Measurements from ENCODE around the gene HEXIM2. TPM values are rescaled to one million over a fixed set of nuclear protein-coding genes. Genes with fewer than 3 reads are reported as not detected.
A peak's percentile ranks its signal among the peaks of the same experiment; 100 is the strongest.

Gene HEXIM2
- total RNA-seq, 1 experiment from 2014 or later: 13.5 TPM

- no peaks in the 10 kb centered on the region for H4K20me1 ChIP-seq (ENCODE audit: insufficient read depth)
- peak overlapping the region; percentile 97 for H3K27ac ChIP-seq (ENCODE audit: low read depth, low read length)
- 0 out of 4 replicates have a peak, but pooled peaks cover 0 to 3% of the 10 kb centered on the region in 2 experiments for H3K36me3 ChIP-seq (ENCODE audit: control insufficient read depth in 1 of 2, insufficient read depth in 2 of 2, low read length in 2 of 2)
- H3K79me2 ChIP-seq (ENCODE audit: insufficient read depth, low read length): peaks cover 61% of the 10 kb centered on the region
- ATAC-seq: peak; percentile 76
- H3K4me2 ChIP-seq (ENCODE audit: low read length): peak overlapping the region; percentile 94
- no peaks in the 10 kb centered on the region for H3K27me3 ChIP-seq (ENCODE audit: insufficient read depth, low read length)
- RAD21 ChIA-PET (ENCODE audit: low non-redundant PET in 1 of 2, low total read pairs in 2 of 2, uncharacterized antibody in 2 of 2, unreplicated experiment in 2 of 2): no interaction called here
- POLR2A ChIA-PET: interaction anchor here (1.5 to 1.6 kb wide), 2 partner anchors 11 to 24 kb away, joined by 3 to 4 read pairs; partner anchors contain the start of genes ACBD4 and HEXIM1
- BruUV-seq (replicated peaks): TSS peak; percentile 52
- peak overlapping the region; percentile 64 for H3K9ac ChIP-seq (ENCODE audit: low read length)
- H3K9me2 ChIP-seq (ENCODE audit: insufficient read depth): no peaks in the 10 kb centered on the region
- TF ChIP-seq ZFX (IDR thresholded peaks at IDR 0.05) (peak; percentile 60), REST (IDR thresholded peaks at IDR 0.05; ENCODE audit: low read depth) (no peak), ELF1 (IDR thresholded peaks at IDR 0.05; ENCODE audit: borderline replicate concordance, low read depth) (no peak), SP1 (IDR thresholded peaks at IDR 0.05; ENCODE audit: low read depth) (peak; percentile 88), TCF7L2 (IDR thresholded peaks at IDR 0.05; ENCODE audit: borderline replicate concordance, extremely low read depth, insufficient read depth, insufficient read length) (no peak), FOSL1 (IDR thresholded peaks at IDR 0.05; ENCODE audit: low read depth) (peak; percentile 97), JUND (IDR thresholded peaks at IDR 0.05) (peak; percentile 95), CEBPB (IDR thresholded peaks at IDR 0.05; ENCODE audit: low read depth) (no peak), YY1 (IDR thresholded peaks at IDR 0.05; ENCODE audit: extremely low read depth, insufficient replicate concordance, low read depth, low read length) (peak; percentile 39), MAX (IDR thresholded peaks at IDR 0.05) (peak; percentile 50; the same call in 1 of the 2 replicates), CTCF (IDR thresholded peaks at IDR 0.05 in 2 of 3, conservative IDR thresholded peaks at IDR 0.05 in 1 of 3; ENCODE audit: borderline replicate concordance in 1 of 3, insufficient read depth in 1 of 3, low read depth in 2 of 3, low read length in 2 of 3) (no peak), EZH2phosphoT487 (IDR thresholded peaks at IDR 0.05; ENCODE audit: borderline replicate concordance) (no peak), CBX3 (IDR thresholded peaks at IDR 0.05; ENCODE audit: low read depth) (no peak), ZBTB33 (IDR thresholded peaks at IDR 0.05; ENCODE audit: extremely low read depth, insufficient replicate concordance, low read length) (peak; percentile 62), POLR2A (IDR thresholded peaks at IDR 0.05; ENCODE audit: borderline replicate concordance, extremely low read depth, insufficient read depth, insufficient read length) (no peak), EGR1 (IDR thresholded peaks at IDR 0.05; ENCODE audit: low read depth) (no peak), SIN3A (IDR thresholded peaks at IDR 0.05; ENCODE audit: low read depth) (no peak), POLR2AphosphoS5 (IDR thresholded peaks at IDR 0.05; ENCODE audit: low read depth, low read length) (peak; percentile 78)
- intact Hi-C loops (cut with micrococcal nuclease): no loop called here
- H3K9me3 ChIP-seq (ENCODE audit: control insufficient read depth in 1 of 2, insufficient read depth in 1 of 2, low read depth in 1 of 2, low read length in 2 of 2): no peaks in the 10 kb centered on the region
- H3K4me3 ChIP-seq (replicated peaks in 1 of 2; ENCODE audit: low read depth in 1 of 2, low read length in 2 of 2): peak overlapping the region; percentile 32 to 57
- DNase-seq (ENCODE audit: low read depth, low spot score): peak; percentile 69
- H3K4me1 ChIP-seq (ENCODE audit: control insufficient read depth in 1 of 2, insufficient read depth in 2 of 2, low read length in 2 of 2): peaks cover 68 to 74% of the 10 kb centered on the region in 2 experiments
- CTCF ChIA-PET: interaction anchor here (1.0 to 3.3 kb wide), 2 partner anchors 11 to 73 kb away, joined by 3 to 18 read pairs; partner anchors contain the start of gene ACBD4
- H2AFZ ChIP-seq (ENCODE audit: low read depth, low read length, poor library complexity, severe bottlenecking): no peak overlapping the region
Measured at GRCh38 chr17:45123930-45124796, 37.5 kb upstream of the HEXIM2 start.

Data from HCT116 (cell line).